ENCODE measurements around the gene XYLT2. TPM values are rescaled to one million over a fixed set of nuclear protein-coding genes. Genes with fewer than 3 reads are reported as not detected.

XYLT2 gene
- total and polyA plus RNA-seq, 2 of the 13 experiments (the other 11 are each of a cell fraction or from before 2014, with no cell fraction given) = 17.0 to 22.1 TPM

DNA sequence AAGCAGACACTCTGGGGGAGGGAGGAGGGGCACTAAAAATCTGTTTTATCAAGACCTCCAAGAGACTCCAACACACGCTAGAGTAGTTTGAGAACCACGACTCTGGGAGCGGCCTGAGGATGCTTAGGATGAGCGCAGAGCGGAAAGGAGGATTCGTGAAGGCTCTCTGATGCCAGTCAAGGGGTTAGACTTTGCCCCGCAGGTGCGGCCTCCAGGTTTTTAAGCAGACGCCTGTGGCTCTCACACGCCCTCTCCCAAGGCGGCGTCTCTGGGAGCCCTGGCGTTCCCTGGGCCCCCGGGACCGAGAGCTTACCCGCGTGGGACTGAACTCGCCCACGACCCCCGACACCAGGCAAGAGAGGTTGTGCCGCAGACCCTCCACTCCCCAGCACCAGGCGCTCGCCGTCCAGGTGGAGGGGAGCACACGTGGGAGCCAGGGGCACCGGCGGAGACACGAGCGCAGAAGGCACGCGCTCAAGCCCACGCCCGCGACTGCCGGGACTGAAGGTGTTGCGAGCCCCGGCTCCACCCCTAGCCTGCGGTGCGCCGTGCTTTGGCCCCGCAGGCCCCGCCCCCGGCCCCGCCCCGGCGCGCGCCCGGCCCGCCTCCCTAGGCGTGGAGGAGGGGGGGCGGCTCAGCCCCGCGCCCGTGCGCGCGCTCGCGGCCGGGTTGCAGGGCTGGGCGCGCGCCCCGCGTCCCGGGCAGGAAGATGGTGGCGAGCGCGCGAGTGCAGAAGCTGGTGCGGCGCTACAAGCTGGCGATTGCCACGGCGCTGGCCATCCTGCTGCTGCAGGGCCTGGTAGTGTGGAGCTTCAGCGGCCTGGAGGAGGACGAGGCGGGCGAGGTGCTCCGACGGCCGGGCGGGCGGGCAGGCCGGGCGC lies at the start of gene XYLT2 (continued):
- TF ChIP-seq NCOR1 (IDR thresholded peaks at IDR 0.05; ENCODE audit: borderline replicate concordance, low read length) (no peak), ZNF788 (CRISPR knock-in tag; IDR thresholded peaks at IDR 0.05; ENCODE audit: borderline replicate concordance) (0 out of 2 replicates have a peak, but pooled peaks have one; percentile 55), KAT7 (CRISPR knock-in tag; IDR thresholded peaks at IDR 0.05; ENCODE audit: borderline replicate concordance) (no peak), KDM6A (CRISPR knock-in tag; IDR thresholded peaks at IDR 0.05; ENCODE audit: low read depth) (no peak), POGZ (CRISPR knock-in tag; IDR thresholded peaks at IDR 0.05) (peak; percentile 18; the same call in 1 of the 2 replicates), ZNF564 (CRISPR knock-in tag; IDR thresholded peaks at IDR 0.05) (peak; percentile 43), TAF15 (IDR thresholded peaks at IDR 0.05; ENCODE audit: low read depth, low read length, poor library complexity, severe bottlenecking) (no peak), NCOA1 (CRISPR knock-in tag; IDR thresholded peaks at IDR 0.05) (no peak), TCF12 (IDR thresholded peaks at IDR 0.05) (no peak), TCF12 (CRISPR knock-in tag; IDR thresholded peaks at IDR 0.05) (peak; percentile 83), EED (CRISPR knock-in tag; IDR thresholded peaks at IDR 0.05) (peak; percentile 63; the same call in 1 of the 2 replicates), CCDC6 (CRISPR knock-in tag; IDR thresholded peaks at IDR 0.05) (peak; percentile 92; the same call in 1 of the 2 replicates), ERF (CRISPR knock-in tag; IDR thresholded peaks at IDR 0.05) (no peak; the same call in none of the 2 replicates), ZNF124 (CRISPR knock-in tag; IDR thresholded peaks at IDR 0.05) (no peak)
- TF ChIP-seq, protein P1, sequence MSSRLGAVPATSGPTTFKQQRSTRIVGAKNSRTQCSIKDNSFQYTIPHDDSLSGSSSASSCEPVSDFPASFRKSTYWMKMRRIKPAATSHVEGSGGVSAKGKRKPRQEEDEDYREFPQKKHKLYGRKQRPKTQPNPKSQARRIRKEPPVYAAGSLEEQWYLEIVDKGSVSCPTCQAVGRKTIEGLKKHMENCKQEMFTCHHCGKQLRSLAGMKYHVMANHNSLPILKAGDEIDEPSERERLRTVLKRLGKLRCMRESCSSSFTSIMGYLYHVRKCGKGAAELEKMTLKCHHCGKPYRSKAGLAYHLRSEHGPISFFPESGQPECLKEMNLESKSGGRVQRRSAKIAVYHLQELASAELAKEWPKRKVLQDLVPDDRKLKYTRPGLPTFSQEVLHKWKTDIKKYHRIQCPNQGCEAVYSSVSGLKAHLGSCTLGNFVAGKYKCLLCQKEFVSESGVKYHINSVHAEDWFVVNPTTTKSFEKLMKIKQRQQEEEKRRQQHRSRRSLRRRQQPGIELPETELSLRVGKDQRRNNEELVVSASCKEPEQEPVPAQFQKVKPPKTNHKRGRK (CRISPR knock-in tag; IDR thresholded peaks at IDR 0.05) = no peak
- TF ChIP-seq, protein P2, sequence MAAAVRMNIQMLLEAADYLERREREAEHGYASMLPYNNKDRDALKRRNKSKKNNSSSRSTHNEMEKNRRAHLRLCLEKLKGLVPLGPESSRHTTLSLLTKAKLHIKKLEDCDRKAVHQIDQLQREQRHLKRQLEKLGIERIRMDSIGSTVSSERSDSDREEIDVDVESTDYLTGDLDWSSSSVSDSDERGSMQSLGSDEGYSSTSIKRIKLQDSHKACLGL (CRISPR knock-in tag; IDR thresholded peaks at IDR 0.05) = peak; percentile 92
- TF ChIP-seq, protein P3, sequence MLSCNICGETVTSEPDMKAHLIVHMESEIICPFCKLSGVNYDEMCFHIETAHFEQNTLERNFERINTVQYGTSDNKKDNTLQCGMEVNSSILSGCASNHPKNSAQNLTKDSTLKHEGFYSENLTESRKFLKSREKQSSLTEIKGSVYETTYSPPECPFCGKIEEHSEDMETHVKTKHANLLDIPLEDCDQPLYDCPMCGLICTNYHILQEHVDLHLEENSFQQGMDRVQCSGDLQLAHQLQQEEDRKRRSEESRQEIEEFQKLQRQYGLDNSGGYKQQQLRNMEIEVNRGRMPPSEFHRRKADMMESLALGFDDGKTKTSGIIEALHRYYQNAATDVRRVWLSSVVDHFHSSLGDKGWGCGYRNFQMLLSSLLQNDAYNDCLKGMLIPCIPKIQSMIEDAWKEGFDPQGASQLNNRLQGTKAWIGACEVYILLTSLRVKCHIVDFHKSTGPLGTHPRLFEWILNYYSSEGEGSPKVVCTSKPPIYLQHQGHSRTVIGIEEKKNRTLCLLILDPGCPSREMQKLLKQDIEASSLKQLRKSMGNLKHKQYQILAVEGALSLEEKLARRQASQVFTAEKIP (CRISPR knock-in tag; IDR thresholded peaks at IDR 0.05; ENCODE audit: borderline replicate concordance) = no peak
- TF ChIP-seq, protein P4, sequence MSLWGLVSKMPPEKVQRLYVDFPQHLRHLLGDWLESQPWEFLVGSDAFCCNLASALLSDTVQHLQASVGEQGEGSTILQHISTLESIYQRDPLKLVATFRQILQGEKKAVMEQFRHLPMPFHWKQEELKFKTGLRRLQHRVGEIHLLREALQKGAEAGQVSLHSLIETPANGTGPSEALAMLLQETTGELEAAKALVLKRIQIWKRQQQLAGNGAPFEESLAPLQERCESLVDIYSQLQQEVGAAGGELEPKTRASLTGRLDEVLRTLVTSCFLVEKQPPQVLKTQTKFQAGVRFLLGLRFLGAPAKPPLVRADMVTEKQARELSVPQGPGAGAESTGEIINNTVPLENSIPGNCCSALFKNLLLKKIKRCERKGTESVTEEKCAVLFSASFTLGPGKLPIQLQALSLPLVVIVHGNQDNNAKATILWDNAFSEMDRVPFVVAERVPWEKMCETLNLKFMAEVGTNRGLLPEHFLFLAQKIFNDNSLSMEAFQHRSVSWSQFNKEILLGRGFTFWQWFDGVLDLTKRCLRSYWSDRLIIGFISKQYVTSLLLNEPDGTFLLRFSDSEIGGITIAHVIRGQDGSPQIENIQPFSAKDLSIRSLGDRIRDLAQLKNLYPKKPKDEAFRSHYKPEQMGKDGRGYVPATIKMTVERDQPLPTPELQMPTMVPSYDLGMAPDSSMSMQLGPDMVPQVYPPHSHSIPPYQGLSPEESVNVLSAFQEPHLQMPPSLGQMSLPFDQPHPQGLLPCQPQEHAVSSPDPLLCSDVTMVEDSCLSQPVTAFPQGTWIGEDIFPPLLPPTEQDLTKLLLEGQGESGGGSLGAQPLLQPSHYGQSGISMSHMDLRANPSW (CRISPR knock-in tag; IDR thresholded peaks at IDR 0.05; ENCODE audit: borderline replicate concordance) = no peak
- TF ChIP-seq, protein P5, sequence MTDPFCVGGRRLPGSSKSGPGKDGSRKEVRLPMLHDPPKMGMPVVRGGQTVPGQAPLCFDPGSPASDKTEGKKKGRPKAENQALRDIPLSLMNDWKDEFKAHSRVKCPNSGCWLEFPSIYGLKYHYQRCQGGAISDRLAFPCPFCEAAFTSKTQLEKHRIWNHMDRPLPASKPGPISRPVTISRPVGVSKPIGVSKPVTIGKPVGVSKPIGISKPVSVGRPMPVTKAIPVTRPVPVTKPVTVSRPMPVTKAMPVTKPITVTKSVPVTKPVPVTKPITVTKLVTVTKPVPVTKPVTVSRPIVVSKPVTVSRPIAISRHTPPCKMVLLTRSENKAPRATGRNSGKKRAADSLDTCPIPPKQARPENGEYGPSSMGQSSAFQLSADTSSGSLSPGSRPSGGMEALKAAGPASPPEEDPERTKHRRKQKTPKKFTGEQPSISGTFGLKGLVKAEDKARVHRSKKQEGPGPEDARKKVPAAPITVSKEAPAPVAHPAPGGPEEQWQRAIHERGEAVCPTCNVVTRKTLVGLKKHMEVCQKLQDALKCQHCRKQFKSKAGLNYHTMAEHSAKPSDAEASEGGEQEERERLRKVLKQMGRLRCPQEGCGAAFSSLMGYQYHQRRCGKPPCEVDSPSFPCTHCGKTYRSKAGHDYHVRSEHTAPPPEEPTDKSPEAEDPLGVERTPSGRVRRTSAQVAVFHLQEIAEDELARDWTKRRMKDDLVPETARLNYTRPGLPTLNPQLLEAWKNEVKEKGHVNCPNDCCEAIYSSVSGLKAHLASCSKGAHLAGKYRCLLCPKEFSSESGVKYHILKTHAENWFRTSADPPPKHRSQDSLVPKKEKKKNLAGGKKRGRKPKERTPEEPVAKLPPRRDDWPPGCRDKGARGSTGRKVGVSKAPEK (CRISPR knock-in tag; IDR thresholded peaks at IDR 0.05; ENCODE audit: borderline replicate concordance) = peak; percentile 76; the same call in 1 of the 2 replicates

Measured in HepG2 (cell line).